Transverse colon (tissue), 4 donors: Measurements from ENCODE around the gene GLB1L2. TPM values are rescaled to one million over a fixed set of nuclear protein-coding genes. Genes with fewer than 3 reads are reported as not detected.

Source experiments
- DNase-seq: peaks from one replicate; pipeline ENCODE4 v3.0.0-alpha.2; 2019
- H3K27ac ChIP-seq, 4 donors: fragments of 200-600 bp; sonication (generic); 2 replicates each; pipeline ENCODE4 v1.5.1; 2016 to 2018; ENCODE audit warnings: inconsistent platforms in 4 of 4
- H3K27me3 ChIP-seq: fragments of 200-600 bp; sonication (generic); 2 replicates; pipeline ENCODE4 v1.5.1; 2017; ENCODE audit warnings: inconsistent platforms
- H3K36me3 ChIP-seq, 4 donors: fragments of 200-600 bp; sonication (generic); 2 replicates each; pipeline ENCODE4 v1.5.1; 2017 to 2019; ENCODE audit warnings: inconsistent platforms in 4 of 4
- H3K4me1 ChIP-seq, 4 donors: fragments of 200-600 bp; sonication (generic); 2 replicates each; pipeline ENCODE4 v1.5.1; 2017 to 2020; ENCODE audit warnings: inconsistent platforms in 4 of 4
- H3K4me3 ChIP-seq, 4 donors: fragments of 200-600 bp; sonication (generic); 1 replicate in 1 of 4; 2 replicates in 3 of 4; pipeline versions ENCODE4 v1.5.1 to v1.6.1; 2017 to 2019; ENCODE audit warnings: inconsistent platforms in 4 of 4
- H3K9me3 ChIP-seq, 2 donors: fragments of 200-600 bp; sonication (generic); 2 replicates each; pipeline ENCODE4 v1.5.1; 2017 to 2019; ENCODE audit warnings: inconsistent platforms in 2 of 2
- EP300 ChIP-seq: sonication (generic); formaldehyde crosslinking; IDR thresholded peaks from one replicate; pipeline ENCODE4 v1.6.1; 2017; ENCODE audit warnings: antibody characterized with exemption, low read depth
- POLR2A ChIP-seq: fragments of 450-650 bp; IDR thresholded peaks from one replicate; pipeline ENCODE4 v1.6.1; 2016; ENCODE audit warnings: antibody characterized with exemption, mild to moderate bottlenecking, moderate library complexity
- POLR2AphosphoS5 ChIP-seq, 3 donors: sonication (generic); formaldehyde crosslinking; IDR thresholded peaks; one replicate each; pipeline ENCODE4 v1.6.1; 2016; ENCODE audit warnings: antibody characterized with exemption in 3 of 3
- WGBS, 2 donors: methylation state at CpG; one replicate each; pipeline ENCODE4 v1.1.5; 2018; ENCODE audit warnings: low coverage in 1 of 2; 5-methylcytosine and 5-hydroxymethylcytosine counted together
- in situ Hi-C, 4 donors: fragments of 200-750 bp; cut with MboI; loops; one replicate each; pipeline versions ENCODE4 v1.15.0 to v1.15.1; 2017; ENCODE audit warnings: low sequenced_read_pairs in 3 of 4, low pct_ligation_motif_present in 1 of 4, low pct_unique_long_range_greater_than_20kb in 1 of 4
- intact Hi-C: fragments of 100-400 bp; cut with DNase I; formaldehyde crosslinking; loops from one replicate; pipeline ENCODE4 v1.15.1; 2023; ENCODE audit warnings: low total_unique reads
- total RNA-seq, 4 donors: library from RNA; depleted of rRNA; stranded (reverse); fragments of >200 nt; gene quantifications; one replicate each; pipeline ENCODE4 v1.1.0, GENCODE V29; 2016
- TF ChIP-seq, protein P1 (sequence below), 5 experiments: fragments of 200-600 bp in 3 of 5; fragments of 450-650 bp in 2 of 5; sonication (generic) in 3 of 5; IDR thresholded peaks; 1 replicate in 2 of 5; 2 replicates in 3 of 5; pipeline ENCODE4 v1.5.1; 2016 to 2017; ENCODE audit warnings: antibody characterized with exemption in 5 of 5, inconsistent platforms in 3 of 5, mild to moderate bottlenecking in 2 of 5, moderate library complexity in 1 of 5

GLB1L2 gene
- total RNA-seq, 4 donors from 2014 or later: 26.2 to 39.5 (median 35.3) TPM

DNA sequence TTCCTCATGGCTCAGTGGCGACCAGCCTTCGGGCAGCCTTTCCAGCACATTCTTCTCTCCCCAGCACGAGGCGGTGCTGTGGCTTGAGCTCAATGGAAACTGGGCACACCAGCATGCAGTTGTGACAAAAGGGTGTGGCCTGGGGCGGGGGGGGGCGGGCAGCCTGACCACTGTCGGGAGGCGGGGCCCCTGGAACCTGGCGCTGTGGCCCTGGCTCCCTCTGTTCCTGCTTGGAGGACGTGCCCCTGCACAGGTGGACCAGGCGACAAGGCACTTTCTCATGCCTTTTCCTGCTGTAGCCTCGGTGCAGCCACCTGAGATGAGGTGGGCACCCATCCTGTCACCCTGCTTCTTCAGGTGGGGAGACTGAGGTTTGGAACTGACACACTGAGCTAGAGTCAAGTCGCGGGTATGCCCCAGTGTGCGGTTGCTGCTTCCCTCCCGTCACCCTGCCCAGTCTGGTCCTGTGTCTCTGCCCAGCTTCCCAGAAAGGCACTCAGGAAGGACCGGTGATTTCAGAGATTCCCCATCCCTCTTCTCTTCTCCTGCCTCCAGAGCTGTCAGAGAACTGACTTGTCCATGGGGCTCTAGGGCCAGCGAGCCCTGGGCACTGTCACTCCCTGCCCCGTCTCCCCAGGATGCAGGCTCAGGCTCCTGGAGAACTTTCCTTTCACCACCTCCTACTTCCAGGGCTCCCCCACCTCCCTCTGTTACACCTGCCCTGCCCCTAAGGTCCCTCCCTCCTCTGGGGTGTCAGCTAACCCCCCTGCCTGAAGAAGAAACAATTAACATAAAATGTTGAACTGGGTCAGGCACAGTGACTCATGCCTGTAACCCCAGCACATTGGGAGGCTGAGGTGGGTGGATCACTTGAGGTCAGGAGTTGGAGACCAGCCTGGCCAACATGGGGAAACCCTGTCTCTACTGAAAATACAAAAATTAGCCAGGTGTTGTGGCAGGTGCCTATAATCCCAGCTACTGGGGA, 70.3 kb downstream of the GLB1L2 start:
- no peaks in the 10 kb centered on the region for H3K36me3 ChIP-seq
- no peaks in the 10 kb centered on the region for H3K4me1 ChIP-seq
- WGBS, 2 donors: 50 to 74% methylated on average over 1 to 14 of the region's 19 CpGs
- H3K4me3 ChIP-seq: no peak overlapping the region
- intact Hi-C loops: no loop called here
- H3K9me3 ChIP-seq: no peaks in the 10 kb centered on the region
- TF ChIP-seq EP300 (no peak), POLR2AphosphoS5 (IDR thresholded peaks at IDR 0.05) (no peak), POLR2A (no peak)
- TF ChIP-seq, protein P1, sequence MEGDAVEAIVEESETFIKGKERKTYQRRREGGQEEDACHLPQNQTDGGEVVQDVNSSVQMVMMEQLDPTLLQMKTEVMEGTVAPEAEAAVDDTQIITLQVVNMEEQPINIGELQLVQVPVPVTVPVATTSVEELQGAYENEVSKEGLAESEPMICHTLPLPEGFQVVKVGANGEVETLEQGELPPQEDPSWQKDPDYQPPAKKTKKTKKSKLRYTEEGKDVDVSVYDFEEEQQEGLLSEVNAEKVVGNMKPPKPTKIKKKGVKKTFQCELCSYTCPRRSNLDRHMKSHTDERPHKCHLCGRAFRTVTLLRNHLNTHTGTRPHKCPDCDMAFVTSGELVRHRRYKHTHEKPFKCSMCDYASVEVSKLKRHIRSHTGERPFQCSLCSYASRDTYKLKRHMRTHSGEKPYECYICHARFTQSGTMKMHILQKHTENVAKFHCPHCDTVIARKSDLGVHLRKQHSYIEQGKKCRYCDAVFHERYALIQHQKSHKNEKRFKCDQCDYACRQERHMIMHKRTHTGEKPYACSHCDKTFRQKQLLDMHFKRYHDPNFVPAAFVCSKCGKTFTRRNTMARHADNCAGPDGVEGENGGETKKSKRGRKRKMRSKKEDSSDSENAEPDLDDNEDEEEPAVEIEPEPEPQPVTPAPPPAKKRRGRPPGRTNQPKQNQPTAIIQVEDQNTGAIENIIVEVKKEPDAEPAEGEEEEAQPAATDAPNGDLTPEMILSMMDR (IDR thresholded peaks at IDR 0.05): no peak
- peaks cover 40% of the 10 kb centered on the region for H3K27me3 ChIP-seq
- no peak overlapping the region for H3K27ac ChIP-seq
- in situ Hi-C loops: no loop called here
- DNase-seq: no peak

DNA sequence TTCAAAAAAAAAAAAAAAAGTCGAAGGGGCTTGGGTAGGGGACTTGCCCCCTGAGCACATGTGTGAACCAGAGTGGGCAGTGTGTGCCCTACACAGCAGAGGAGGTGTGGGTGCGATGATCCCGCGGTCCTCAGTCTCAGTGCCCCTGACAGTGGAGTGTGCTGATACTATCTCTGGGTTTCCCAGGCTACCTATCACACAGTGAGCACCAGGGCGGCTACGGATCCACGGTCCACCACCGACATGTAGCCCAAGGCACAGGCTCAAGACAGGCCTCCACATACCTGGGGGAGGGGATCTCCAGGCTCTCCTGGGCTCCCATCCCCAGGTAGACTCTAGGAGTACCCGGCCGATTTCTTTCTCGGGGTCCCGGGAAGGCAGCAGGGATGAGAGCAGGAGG, 71.1 kb downstream of the GLB1L2 start:
- DNase-seq: no peak
- Histone ChIP-seq H3K27ac (no peak overlapping the region), H3K9me3 (no peaks in the 10 kb centered on the region), H3K36me3 (no peaks in the 10 kb centered on the region), H3K27me3 (peaks cover 44% of the 10 kb centered on the region), H3K4me1 (no peaks in the 10 kb centered on the region), H3K4me3 (no peak overlapping the region)
- WGBS, 2 donors: 92 to 95% methylated on average over 4 to 11 of the region's 12 CpGs
- TF ChIP-seq POLR2A (no peak), EP300 (no peak), POLR2AphosphoS5 (IDR thresholded peaks at IDR 0.05) (no peak)
- TF ChIP-seq, protein P1 (IDR thresholded peaks at IDR 0.05): no peak
- intact Hi-C loops: no loop called here
- in situ Hi-C loops: no loop called here

DNA sequence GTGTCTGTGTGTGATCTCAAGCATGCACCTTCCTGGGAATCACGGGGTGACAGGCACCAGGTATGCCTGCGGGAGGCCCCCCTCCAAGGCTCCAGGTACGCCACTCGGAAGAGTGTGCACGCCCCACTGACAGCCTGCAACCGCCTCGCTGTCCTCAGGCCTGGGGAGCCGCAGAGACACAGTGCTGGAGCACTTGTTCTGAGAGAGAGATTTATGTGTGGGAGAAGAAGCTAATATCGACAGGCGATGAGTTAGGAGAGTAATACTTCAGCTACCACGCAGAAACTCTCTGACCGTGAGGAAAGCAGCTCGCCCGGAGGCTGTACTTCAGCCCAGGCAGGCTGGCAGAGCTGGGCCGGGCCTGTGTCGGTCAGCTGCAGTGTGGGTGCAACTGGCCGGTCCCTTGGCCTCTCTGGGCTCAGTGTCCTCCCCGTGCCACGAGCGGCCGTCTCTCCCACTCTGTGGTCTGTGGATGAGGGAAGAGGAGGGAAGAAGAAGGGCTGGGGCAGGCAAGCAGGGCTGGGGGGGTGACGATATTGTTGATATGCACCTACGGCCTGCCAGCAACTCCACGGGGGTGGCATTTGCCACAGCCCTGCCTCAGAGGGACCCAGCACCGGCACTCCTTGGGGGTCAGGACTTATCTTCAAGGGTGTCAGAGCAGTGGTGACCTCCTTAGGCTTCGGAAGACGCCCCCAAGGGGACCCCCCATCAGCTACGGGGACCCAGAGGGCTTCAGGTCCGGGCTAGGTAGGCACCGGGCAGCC, 73.0 kb downstream of the GLB1L2 start:
- WGBS, 2 donors: 87% methylated on average over 3 to 30 of the region's 30 CpGs
- peaks cover 47% of the 10 kb centered on the region for H3K27me3 ChIP-seq
- H3K36me3 ChIP-seq: no peaks in the 10 kb centered on the region
- no peaks in the 10 kb centered on the region for H3K4me1 ChIP-seq
- in situ Hi-C loops (no loop called here), intact Hi-C loops (no loop called here)
- H3K9me3 ChIP-seq: no peaks in the 10 kb centered on the region
- H3K4me3 ChIP-seq: no peak overlapping the region
- TF ChIP-seq POLR2AphosphoS5 (IDR thresholded peaks at IDR 0.05) (no peak), EP300 (no peak), POLR2A (no peak)
- TF ChIP-seq, protein P1 (IDR thresholded peaks at IDR 0.05): no peak
- DNase-seq: no peak
- no peak overlapping the region for H3K27ac ChIP-seq

DNA sequence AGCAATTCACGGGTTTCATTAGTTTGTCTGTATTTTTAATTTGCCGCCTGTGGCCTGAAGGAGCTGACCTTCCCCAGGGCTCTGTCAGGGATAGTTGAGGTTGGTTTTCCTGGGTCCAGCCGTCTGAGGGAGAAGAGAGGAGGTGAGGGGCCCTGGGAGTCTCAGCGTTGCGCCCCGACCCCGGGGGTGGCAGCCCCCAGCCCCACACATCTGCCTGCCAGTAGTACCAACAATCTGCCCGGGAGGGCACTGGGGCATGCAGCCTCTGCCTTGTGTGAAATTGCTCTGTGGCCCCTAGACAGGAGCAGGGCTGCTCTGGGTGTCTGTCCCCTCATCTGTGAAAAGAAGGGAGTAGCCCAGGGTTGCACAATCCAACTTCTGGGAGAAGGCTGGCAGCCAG, 73.6 kb downstream of the GLB1L2 start:
- Histone ChIP-seq H3K4me3 (no peak overlapping the region), H3K27ac (no peak overlapping the region), H3K27me3 (peaks cover 54% of the 10 kb centered on the region), H3K4me1 (no peaks in the 10 kb centered on the region), H3K36me3 (no peaks in the 10 kb centered on the region), H3K9me3 (no peaks in the 10 kb centered on the region)
- no peak for DNase-seq
- WGBS, 2 donors: 74% methylated on average over 8 of the region's 8 CpGs; no CpG with 5 or more reads in 1 of the 2 donors
- in situ Hi-C loops: no loop called here
- intact Hi-C loops: no loop called here
- TF ChIP-seq, protein P1 (IDR thresholded peaks at IDR 0.05): no peak
- TF ChIP-seq POLR2AphosphoS5 (IDR thresholded peaks at IDR 0.05): no peak
